GM10847 (cell line): ENCODE measurements around the gene GCNT1.

ENCODE experiments used
- POLR2A ChIP-seq: IDR thresholded peaks from 2 replicates; pipeline ENCODE4 v1.6.1; 2011; ENCODE audit not compliant: insufficient read length; ENCODE audit errors: extremely low read depth

GCNT1 gene

DNA sequence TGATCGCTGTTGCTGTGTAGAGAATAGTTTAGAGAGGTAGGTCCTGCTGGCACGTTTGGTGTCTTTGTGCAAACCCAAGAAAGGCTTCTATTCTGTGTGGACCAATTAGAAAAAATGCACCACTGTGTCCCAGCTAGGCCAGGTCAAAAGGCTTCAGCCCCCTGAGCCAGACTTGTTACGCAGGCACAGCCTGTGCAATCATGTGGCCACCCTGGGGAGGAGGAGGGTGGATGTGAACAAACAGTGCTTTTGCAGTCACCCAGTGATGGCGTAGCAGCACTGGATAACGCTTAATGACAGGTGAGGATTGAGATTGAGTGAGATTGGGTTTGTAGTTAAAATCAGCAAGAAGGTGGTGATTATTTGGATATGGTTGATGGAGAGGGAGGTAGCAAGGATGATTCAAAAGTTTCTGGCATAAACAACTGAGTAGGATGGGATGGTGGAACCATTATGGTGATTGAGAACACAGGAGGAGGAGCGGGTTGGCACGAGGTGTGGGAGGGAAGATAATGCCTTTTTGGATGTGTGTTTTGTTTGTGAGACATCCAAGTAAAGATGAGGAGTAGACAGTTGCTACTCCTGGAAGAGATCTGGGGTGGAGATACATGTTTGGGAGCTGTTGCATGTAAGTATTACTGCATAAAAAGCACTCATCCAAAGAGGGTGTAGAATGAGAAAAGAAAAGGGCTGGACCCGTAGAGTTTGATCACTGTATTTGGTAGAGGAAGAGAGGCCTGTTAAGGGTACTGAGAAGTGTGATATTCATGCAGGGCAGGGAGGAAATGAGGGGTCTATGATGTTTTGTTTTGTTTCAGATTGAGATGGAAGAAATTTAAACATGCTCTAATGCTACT lies 6.7 kb downstream of the GCNT1 start:
- TF ChIP-seq POLR2A, result no peak

DNA sequence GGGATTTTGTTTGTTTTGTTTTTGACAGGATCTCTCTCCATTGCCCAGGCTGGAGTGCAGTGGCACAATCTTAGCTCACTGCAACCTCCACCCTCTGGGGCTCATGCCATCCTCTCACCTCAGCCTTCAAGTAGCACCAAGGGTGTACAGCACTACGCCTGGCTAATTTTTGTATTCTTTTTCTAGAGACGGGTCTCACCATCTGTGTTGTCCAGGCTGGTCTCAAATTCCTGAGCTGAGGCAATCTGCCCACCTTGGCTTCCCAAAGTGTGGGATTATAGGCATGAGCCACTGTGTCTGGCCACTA lies 7.3 kb downstream of the GCNT1 start:
- no peak for TF ChIP-seq POLR2A

DNA sequence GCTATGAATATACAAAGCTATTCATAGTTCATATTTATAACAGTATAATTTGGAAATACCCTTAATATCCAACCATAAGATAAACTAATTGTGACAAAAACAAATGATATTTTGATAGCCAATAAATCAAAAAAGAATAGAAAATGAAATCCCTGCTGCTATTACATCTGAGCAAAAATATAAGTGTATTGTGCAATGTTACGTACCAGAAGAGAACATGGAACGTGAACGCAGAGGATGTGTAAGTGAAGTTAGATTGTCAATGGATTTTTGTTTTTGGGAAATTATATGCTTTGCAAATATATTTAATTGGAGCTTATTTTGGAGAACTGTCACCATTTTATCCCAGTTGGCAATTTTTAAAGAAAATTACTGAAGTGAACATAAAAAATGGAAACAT lies 15.4 kb downstream of the GCNT1 start:
- no peak for TF ChIP-seq POLR2A

DNA sequence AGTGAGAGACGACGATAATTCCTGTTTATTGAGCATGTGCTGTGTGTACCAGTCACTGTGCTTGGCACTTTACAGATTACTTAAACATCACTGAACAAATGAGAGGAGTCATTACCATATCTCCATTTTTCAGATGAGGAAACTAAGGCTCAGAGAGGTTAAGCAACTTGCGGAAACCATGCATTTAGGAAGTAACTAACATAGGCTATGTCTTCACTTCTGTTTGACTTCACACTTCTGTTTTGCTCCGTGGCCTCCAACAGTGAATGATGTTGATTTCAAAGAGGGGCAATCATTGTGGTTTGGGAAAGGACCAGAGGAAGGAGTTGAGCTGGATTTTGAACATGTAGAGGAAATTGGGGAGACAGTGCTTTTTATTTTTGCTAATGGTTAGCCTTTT lies 16.7 kb downstream of the GCNT1 start:
- TF ChIP-seq POLR2A, result no peak

DNA sequence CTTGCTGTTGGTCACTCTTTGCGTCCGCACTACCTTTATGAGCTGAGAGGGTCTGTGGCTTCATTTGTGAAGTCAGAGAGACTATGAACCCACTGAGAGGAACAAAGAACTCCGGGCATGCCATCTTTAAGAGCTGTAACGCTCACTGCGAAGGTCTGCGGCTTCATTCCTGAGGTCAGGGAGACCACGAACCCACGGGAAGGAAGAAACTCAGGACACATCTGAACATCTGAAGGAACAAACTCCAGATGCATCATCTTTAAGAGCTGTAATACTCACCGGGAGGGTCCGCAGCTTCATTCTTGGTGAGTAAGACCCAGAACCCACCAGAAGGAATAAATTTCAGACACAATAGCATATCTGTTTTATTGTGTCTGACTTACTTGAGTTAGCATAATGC lies 19.2 kb downstream of the GCNT1 start:
- no peak for TF ChIP-seq POLR2A

DNA sequence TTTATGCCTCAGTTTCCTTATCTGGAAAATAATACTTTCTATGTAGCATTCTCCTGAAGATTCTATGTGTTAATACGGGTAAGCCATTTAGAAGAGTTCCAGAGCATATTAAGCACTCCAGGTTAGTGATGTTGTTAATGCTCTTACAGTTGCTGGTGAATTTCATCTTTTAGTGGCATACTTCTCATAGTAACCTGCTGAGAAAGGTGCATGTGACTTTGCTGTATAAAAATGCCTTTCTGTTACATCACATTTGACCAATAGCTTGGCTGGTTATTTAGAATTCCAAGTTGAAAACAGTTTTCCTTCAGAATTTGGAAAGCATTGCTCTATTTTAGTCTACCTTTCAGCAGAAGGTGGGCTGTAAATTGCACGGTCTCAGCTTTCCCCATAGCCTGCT lies 27.2 kb downstream of the GCNT1 start:
- no peak for TF ChIP-seq POLR2A

DNA sequence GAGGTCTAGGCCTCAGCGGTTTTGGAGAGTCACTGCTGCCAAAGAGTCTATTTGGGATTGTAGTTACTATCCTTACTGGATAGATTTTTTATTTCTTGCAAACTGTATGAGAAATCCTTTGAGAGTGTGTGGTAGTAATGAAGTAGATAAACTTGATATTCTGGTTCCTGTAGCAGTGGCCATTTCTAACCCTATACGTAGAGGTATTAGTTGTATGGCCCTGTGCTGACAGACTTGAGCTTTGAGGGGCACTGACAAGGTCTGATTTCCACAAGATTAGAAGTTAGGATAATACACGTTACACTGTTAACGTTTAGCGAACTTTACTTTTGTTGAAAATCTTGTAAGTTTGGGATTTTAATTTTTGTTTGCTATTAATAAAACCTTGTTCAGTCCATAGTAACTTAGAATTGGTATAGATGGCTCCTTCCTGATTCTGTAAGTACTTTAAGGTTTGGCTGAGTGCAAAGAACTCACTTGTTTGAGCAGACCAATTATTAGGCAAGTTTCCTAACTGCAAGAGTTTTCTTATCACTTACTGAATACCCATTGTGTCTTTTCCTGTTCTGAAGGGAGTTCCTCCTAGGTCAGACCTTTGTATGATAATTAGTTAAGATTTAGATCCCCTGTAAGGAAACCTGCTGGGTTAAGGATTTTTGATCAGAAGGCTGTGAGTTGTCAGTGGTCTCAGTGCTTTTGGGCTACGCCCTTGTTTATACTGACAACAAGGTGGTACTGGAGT lies 31.4 kb downstream of the GCNT1 start:
- no peak for TF ChIP-seq POLR2A

DNA sequence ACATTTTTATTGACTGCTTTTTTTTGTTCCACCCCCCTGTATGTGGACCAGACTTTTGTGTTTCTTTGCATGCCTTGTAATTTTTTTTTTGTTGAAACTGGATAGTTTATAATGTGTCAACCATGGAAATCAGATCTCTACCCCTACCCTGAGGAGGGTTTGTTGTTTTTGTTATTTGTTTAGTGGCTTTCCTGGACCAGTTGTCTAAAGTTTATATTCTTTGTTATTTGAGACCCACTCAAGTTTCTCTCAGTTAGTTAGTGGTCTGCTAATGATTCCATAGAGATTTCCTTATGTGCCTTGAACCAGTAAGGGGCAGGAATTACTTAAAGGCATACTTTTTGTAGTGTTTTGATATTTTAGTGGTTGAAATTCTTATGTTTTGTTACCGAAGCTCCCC lies 41.1 kb downstream of the GCNT1 start:
- TF ChIP-seq POLR2A, result no peak

DNA sequence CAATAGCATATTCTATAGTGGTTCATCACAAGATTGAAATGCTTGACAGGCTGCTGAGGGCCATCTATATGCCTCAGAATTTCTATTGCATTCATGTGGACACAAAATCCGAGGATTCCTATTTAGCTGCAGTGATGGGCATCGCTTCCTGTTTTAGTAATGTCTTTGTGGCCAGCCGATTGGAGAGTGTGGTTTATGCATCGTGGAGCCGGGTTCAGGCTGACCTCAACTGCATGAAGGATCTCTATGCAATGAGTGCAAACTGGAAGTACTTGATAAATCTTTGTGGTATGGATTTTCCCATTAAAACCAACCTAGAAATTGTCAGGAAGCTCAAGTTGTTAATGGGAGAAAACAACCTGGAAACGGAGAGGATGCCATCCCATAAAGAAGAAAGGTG lies 43.8 kb downstream of the GCNT1 start:
- no peak for TF ChIP-seq POLR2A

DNA sequence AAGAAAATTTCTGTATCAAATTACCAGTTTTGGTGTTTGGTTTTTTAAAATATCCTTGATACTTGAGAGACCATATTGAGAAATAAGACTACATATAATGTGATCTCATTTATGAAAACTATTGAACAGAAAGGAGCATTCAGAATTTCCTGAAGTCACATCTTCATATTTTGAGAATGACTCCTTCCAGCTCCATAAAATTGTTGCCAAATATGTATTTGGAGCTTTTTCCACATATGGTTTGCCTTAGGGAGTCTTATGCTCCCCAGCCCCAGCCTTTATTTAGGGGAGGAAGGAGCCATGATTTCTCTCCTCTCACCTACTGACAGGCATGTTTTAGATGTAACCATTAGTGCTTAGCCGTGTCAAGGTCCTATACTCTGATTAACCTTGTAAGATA lies 51.1 kb downstream of the GCNT1 start:
- TF ChIP-seq POLR2A, result no peak

DNA sequence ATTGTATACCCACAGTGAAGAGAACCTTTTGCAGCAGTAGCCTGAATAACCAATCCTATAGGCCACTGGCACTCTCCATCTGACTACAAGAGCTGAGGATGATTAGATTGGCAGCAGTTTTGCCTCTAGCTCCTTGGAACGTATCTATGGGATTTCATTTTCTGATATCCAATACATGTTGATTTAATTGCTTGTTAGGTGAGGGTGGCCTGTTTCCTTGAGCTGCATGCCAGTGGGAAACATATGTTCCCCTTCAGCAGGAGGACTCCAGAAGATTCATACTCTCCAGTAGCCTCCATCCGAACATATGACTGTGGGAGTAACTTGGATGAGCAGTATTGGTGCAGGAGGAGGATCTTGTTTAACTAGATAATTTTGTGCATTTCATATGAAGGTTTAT lies 51.5 kb downstream of the GCNT1 start:
- TF ChIP-seq POLR2A, result no peak

DNA sequence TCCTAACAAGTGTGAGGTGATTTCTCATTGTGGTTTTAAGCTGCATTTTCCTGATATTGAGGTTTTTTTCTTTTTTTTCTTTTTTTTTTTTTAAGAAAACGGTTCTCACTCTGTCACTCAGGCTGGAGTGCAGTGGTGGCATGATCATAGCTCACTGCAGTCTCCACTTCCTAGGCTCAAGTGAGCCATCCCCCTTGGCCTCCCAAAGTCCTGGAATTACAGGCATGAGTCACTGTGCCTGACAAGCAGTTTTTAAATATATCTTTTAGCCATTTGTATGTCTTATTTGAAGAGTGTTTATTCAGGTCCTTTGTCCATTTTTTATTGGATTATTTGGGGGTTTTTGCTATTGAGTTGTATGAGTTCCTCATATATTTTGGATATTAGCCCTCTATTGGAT lies 53.8 kb downstream of the GCNT1 start:
- no peak for TF ChIP-seq POLR2A

DNA sequence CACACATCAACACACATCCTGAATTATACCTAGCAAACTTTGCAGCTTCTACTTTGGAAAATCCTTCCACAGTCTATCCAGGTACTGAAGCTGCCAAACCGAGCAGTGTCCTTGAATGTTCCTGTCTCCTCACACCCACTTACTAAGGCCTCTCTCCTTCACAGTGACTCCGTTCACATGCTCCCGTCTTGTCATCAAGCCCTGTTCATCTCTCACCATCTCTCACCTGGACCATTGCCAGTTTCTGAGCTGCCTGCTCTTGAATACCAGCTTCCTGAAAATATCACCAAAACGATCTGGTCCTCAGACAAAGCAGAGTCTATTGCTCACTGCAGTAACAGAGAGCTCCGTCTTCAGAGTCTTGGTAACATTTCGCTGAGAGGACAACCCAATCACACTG lies 57.4 kb downstream of the GCNT1 start:
- TF ChIP-seq POLR2A, result no peak

DNA sequence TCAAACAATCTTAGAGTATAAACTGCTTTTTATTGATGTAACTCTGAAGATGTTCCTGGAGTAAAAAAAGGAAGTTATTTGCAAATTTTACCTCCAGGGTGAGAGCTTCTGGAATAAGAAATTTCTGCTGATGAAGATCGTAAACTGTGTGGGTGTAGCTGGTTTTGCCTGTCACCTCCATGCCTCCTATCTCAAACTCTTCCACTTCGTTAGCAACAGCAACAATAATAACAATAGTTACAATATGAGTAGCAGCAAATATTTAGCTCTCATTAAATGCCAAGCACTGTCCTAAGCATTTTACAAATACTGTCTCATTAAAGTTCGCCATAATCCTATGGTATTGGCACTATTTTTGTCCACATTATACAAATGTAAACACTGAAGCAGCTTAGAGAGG lies 57.9 kb downstream of the GCNT1 start:
- TF ChIP-seq POLR2A, result no peak

DNA sequence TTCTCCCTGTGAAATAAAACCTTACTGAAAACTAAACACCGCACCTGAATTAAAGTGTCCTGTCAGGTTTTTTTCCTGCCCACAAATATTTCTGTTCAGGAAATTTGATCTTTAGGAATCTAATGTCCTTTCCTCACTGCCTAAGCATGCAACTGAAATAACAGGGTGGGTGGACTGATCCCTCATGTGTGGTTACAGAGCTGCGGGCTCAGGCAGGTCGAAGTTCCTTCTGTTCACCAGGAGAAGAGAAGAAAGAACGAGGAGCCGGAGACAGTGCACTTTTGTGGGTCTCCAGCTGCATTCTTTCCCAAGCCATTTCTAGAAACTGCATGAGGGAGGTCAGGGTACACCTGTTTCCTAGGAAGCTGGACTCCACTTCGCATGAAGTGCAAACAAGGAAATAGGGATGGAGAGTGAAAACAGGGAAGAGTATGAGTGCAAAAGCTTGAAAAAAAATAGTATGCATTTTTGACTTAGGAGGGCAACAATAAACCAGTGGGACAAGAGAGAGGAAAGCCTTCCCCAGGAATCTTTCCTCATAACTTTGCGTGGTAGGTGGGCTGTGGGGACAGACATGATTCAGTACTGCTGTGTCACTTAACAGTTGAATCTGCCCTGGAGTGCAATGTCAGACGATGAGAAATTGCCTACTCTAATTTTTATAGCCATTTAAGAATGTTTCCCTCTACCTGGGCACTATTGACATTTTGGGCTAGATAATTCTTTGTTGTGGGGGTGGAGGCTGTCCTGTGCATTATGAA lies 60.3 kb downstream of the GCNT1 start:
- TF ChIP-seq POLR2A, result no peak

DNA sequence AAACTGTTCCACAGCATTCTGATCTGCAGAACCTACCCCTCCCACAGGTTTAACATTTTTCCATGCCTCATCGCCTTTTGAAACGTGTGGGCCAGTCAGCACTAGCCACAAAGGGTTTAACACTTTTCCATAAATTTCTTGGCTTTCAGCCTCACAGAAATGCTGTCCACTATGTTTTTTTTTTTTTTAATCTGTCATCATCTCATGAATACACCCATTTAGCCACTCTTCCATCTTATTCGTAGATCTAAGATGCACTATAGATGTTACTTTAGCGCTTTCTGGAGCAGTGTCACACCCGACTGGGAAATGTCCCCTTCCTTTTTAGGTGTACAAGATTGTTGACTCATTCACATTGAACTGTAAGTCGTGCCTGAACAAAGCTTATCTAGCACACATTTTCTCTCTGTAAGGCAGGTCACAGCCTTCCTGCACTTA lies 62.3 kb downstream of the GCNT1 start:
- TF ChIP-seq POLR2A, result no peak
